OCI-LY1 (cell line): ENCODE measurements around the gene CORO1C.
A peak's percentile ranks its signal among the peaks of the same experiment; 100 is the strongest.

ENCODE experiments used
- CTCF ChIP-seq: fragments of 200-600 bp; sonication (generic), shearing (Covaris generic); IDR thresholded peaks from 2 replicates; pipeline ENCODE4 v1.5.1; 2017; ENCODE audit warnings: mild to moderate bottlenecking, antibody characterized with exemption, low read length, moderate library complexity, mixed read lengths
- EZH2 ChIP-seq: fragments of 200-600 bp; sonication (generic), shearing (Covaris generic); IDR thresholded peaks from 2 replicates; pipeline ENCODE4 v1.8.0; 2017; ENCODE audit warnings: borderline replicate concordance, mixed run types, mild to moderate bottlenecking, antibody characterized with exemption, low read length, moderate library complexity, mixed read lengths

GRCh38 chr12:108618079-108618952 is 113.0 kb downstream of the CORO1C start:
- TF ChIP-seq CTCF: peak; percentile 75
- TF ChIP-seq EZH2: no peak
